Activated T-helper 2 cell treated with anti-CD3 and anti-CD28 coated beads, Interferon-gamma antibody, Interleukin-2, Interleukin-4, amounts not matched to agents 10 μg/mL and 5 μg/mL and 100 μg/mL, durations not matched to agents 14 hours and 24 hours and 36 hours (primary cell): Measurements from ENCODE around the gene MRTFB. TPM values are rescaled to one million over a fixed set of nuclear protein-coding genes. Genes with fewer than 3 reads are reported as not detected.

Source experiments
- DNase-seq: peaks from one replicate; pipeline ENCODE4 v3.0.0; 2021; ENCODE audit warnings: low spot score
- H3K27ac Mint-ChIP-seq: one replicate; pipeline ENCODE4 v1.8.0; 2021; ENCODE audit warnings: mixed read lengths
- H3K27me3 Mint-ChIP-seq: one replicate; pipeline ENCODE4 v1.8.0; 2021; ENCODE audit warnings: low read depth, mixed read lengths
- H3K36me3 Mint-ChIP-seq: one replicate; pipeline ENCODE4 v1.8.0; 2021; ENCODE audit warnings: low read depth, mixed read lengths
- H3K4me1 Mint-ChIP-seq: one replicate; pipeline ENCODE4 v1.8.0; 2021; ENCODE audit warnings: low read depth, mixed read lengths
- H3K4me3 Mint-ChIP-seq: one replicate; pipeline ENCODE4 v1.8.0; 2021; ENCODE audit warnings: low read depth, mild to moderate bottlenecking, moderate library complexity, mixed read lengths
- H3K9me3 Mint-ChIP-seq: one replicate; pipeline ENCODE4 v1.8.0; 2021; ENCODE audit warnings: mixed read lengths
- intact Hi-C: fragments of 100-400 bp; cut with micrococcal nuclease; formaldehyde crosslinking; loops from one replicate; pipeline ENCODE4 v1.15.1; 2023
- total RNA-seq: library from RNA; stranded (reverse); gene quantifications from 2 replicates; pipeline ENCODE4 v1.2.3, GENCODE V29; 2022

MRTFB gene
- total RNA-seq, 1 donor from 2014 or later = 13.7 TPM

- H3K4me3 Mint-ChIP-seq = no peak overlapping the region
- H3K27me3 Mint-ChIP-seq = no peaks in the 10 kb centered on the region
- no peak for DNase-seq
- H3K27ac Mint-ChIP-seq = no peak overlapping the region
- H3K4me1 Mint-ChIP-seq = peaks cover 5% of the 10 kb centered on the region
- no peaks in the 10 kb centered on the region for H3K9me3 Mint-ChIP-seq
- intact Hi-C loops = no loop called here
- H3K36me3 Mint-ChIP-seq = no peaks in the 10 kb centered on the region
Observed at GRCh38 chr16:14131774-14132695, 60.9 kb downstream of the MRTFB start.

- H3K4me3 Mint-ChIP-seq = no peak overlapping the region
- no peaks in the 10 kb centered on the region for H3K9me3 Mint-ChIP-seq
- no peaks in the 10 kb centered on the region for H3K27me3 Mint-ChIP-seq
- H3K4me1 Mint-ChIP-seq = peaks cover 5% of the 10 kb centered on the region
- no peak overlapping the region for H3K27ac Mint-ChIP-seq
- intact Hi-C loops = no loop called here
- no peak for DNase-seq
- H3K36me3 Mint-ChIP-seq = no peaks in the 10 kb centered on the region
Observed at GRCh38 chr16:14132696-14133048, 61.6 kb downstream of the MRTFB start.

- Mint-ChIP-seq H3K36me3 (peaks cover 4% of the 10 kb centered on the region), H3K4me3 (no peak overlapping the region), H3K27me3 (no peaks in the 10 kb centered on the region), H3K9me3 (no peaks in the 10 kb centered on the region), H3K27ac (no peak overlapping the region), H3K4me1 (peaks cover 5% of the 10 kb centered on the region)
- intact Hi-C loops = no loop called here
- no peak for DNase-seq
Observed at GRCh38 chr16:14133907-14134306, 62.8 kb downstream of the MRTFB start.

- Mint-ChIP-seq H3K4me1 (peaks cover 5% of the 10 kb centered on the region), H3K27ac (no peak overlapping the region), H3K36me3 (peaks cover 7% of the 10 kb centered on the region), H3K27me3 (no peaks in the 10 kb centered on the region), H3K4me3 (no peak overlapping the region), H3K9me3 (no peaks in the 10 kb centered on the region)
- no peak for DNase-seq
- intact Hi-C loops = no loop called here
Observed at GRCh38 chr16:14135704-14136103, 64.6 kb downstream of the MRTFB start.

- Mint-ChIP-seq H3K9me3 (no peaks in the 10 kb centered on the region), H3K27ac (no peak overlapping the region), H3K4me3 (no peak overlapping the region), H3K27me3 (no peaks in the 10 kb centered on the region), H3K36me3 (peaks cover 7% of the 10 kb centered on the region), H3K4me1 (peaks cover 1% of the 10 kb centered on the region)
- intact Hi-C loops = no loop called here
- DNase-seq = no peak
Observed at GRCh38 chr16:14139872-14140271, 68.8 kb downstream of the MRTFB start.

GRCh38 chr16:14140923-14141322 lies 69.8 kb downstream of the MRTFB start:
- no peak overlapping the region for H3K4me3 Mint-ChIP-seq
- H3K4me1 Mint-ChIP-seq = peaks cover 1% of the 10 kb centered on the region
- H3K27ac Mint-ChIP-seq = no peak overlapping the region
- no peak for DNase-seq
- H3K9me3 Mint-ChIP-seq = no peaks in the 10 kb centered on the region
- peaks cover 7% of the 10 kb centered on the region for H3K36me3 Mint-ChIP-seq
- H3K27me3 Mint-ChIP-seq = no peaks in the 10 kb centered on the region
- intact Hi-C loops = no loop called here

GRCh38 chr16:14146445-14146844 lies 75.3 kb downstream of the MRTFB start:
- intact Hi-C loops = no loop called here
- DNase-seq = no peak
- no peaks in the 10 kb centered on the region for H3K9me3 Mint-ChIP-seq
- H3K36me3 Mint-ChIP-seq = no peaks in the 10 kb centered on the region
- H3K4me1 Mint-ChIP-seq = peaks cover 1% of the 10 kb centered on the region
- H3K4me3 Mint-ChIP-seq = no peak overlapping the region
- no peaks in the 10 kb centered on the region for H3K27me3 Mint-ChIP-seq
- no peak overlapping the region for H3K27ac Mint-ChIP-seq

GRCh38 chr16:14148016-14148415 lies 76.9 kb downstream of the MRTFB start:
- intact Hi-C loops = no loop called here
- Mint-ChIP-seq H3K9me3 (no peaks in the 10 kb centered on the region), H3K36me3 (no peaks in the 10 kb centered on the region), H3K27me3 (no peaks in the 10 kb centered on the region), H3K4me1 (no peaks in the 10 kb centered on the region), H3K4me3 (no peak overlapping the region), H3K27ac (no peak overlapping the region)
- no peak for DNase-seq

GRCh38 chr16:14148569-14148968 lies 77.5 kb downstream of the MRTFB start:
- no peaks in the 10 kb centered on the region for H3K27me3 Mint-ChIP-seq
- no peaks in the 10 kb centered on the region for H3K4me1 Mint-ChIP-seq
- intact Hi-C loops = no loop called here
- no peak overlapping the region for H3K27ac Mint-ChIP-seq
- no peaks in the 10 kb centered on the region for H3K36me3 Mint-ChIP-seq
- DNase-seq = no peak
- no peak overlapping the region for H3K4me3 Mint-ChIP-seq
- no peaks in the 10 kb centered on the region for H3K9me3 Mint-ChIP-seq

GRCh38 chr16:14150796-14151195 lies 79.7 kb downstream of the MRTFB start:
- H3K4me3 Mint-ChIP-seq = no peak overlapping the region
- no peak for DNase-seq
- intact Hi-C loops = no loop called here
- H3K27ac Mint-ChIP-seq = no peak overlapping the region
- H3K27me3 Mint-ChIP-seq = no peaks in the 10 kb centered on the region
- H3K36me3 Mint-ChIP-seq = no peaks in the 10 kb centered on the region
- H3K9me3 Mint-ChIP-seq = no peaks in the 10 kb centered on the region
- no peaks in the 10 kb centered on the region for H3K4me1 Mint-ChIP-seq

GRCh38 chr16:14151256-14152030 lies 80.3 kb downstream of the MRTFB start:
- intact Hi-C loops = no loop called here
- H3K27me3 Mint-ChIP-seq = no peaks in the 10 kb centered on the region
- H3K36me3 Mint-ChIP-seq = no peaks in the 10 kb centered on the region
- no peaks in the 10 kb centered on the region for H3K4me1 Mint-ChIP-seq
- H3K27ac Mint-ChIP-seq = no peak overlapping the region
- no peak overlapping the region for H3K4me3 Mint-ChIP-seq
- no peak for DNase-seq
- no peaks in the 10 kb centered on the region for H3K9me3 Mint-ChIP-seq

GRCh38 chr16:14155572-14156190 lies 84.6 kb downstream of the MRTFB start:
- intact Hi-C loops = no loop called here

More at GRCh38 chr16:14155572-14156190, 84.6 kb downstream of the MRTFB start:
- no peak overlapping the region for H3K4me3 Mint-ChIP-seq
- no peak for DNase-seq
- H3K4me1 Mint-ChIP-seq = no peaks in the 10 kb centered on the region
- no peaks in the 10 kb centered on the region for H3K36me3 Mint-ChIP-seq
- no peaks in the 10 kb centered on the region for H3K27me3 Mint-ChIP-seq
- H3K9me3 Mint-ChIP-seq = no peaks in the 10 kb centered on the region
- no peak overlapping the region for H3K27ac Mint-ChIP-seq
